Mucosa of stomach (tissue), 1 donor: ENCODE measurements around the gene PTPRM.

Experiments
- H3K27me3 ChIP-seq: one replicate; pipeline ENCODE4 v1.7.0; 2013; ENCODE audit warnings: mild to moderate bottlenecking, low read length; ENCODE audit not compliant: control insufficient read depth, insufficient read depth
- H3K36me3 ChIP-seq: one replicate; pipeline ENCODE4 v1.7.0; 2013; ENCODE audit warnings: low read length; ENCODE audit not compliant: control insufficient read depth, insufficient read depth
- H3K4me1 ChIP-seq: one replicate; pipeline ENCODE4 v1.7.0; 2013; ENCODE audit warnings: mild to moderate bottlenecking, low read length; ENCODE audit not compliant: control insufficient read depth, insufficient read depth
- H3K4me3 ChIP-seq: one replicate; pipeline ENCODE4 v1.7.0; 2013; ENCODE audit warnings: low read length
- H3K9ac ChIP-seq: one replicate; pipeline ENCODE4 v1.7.0; 2013; ENCODE audit warnings: mild to moderate bottlenecking, low read length, moderate library complexity
- H3K9me3 ChIP-seq: one replicate; pipeline ENCODE4 v1.7.0; 2013; ENCODE audit warnings: mild to moderate bottlenecking, low read length, moderate library complexity; ENCODE audit not compliant: control insufficient read depth
- donor health status: Pancreatic carcinoma.

The PTPRM gene

DNA sequence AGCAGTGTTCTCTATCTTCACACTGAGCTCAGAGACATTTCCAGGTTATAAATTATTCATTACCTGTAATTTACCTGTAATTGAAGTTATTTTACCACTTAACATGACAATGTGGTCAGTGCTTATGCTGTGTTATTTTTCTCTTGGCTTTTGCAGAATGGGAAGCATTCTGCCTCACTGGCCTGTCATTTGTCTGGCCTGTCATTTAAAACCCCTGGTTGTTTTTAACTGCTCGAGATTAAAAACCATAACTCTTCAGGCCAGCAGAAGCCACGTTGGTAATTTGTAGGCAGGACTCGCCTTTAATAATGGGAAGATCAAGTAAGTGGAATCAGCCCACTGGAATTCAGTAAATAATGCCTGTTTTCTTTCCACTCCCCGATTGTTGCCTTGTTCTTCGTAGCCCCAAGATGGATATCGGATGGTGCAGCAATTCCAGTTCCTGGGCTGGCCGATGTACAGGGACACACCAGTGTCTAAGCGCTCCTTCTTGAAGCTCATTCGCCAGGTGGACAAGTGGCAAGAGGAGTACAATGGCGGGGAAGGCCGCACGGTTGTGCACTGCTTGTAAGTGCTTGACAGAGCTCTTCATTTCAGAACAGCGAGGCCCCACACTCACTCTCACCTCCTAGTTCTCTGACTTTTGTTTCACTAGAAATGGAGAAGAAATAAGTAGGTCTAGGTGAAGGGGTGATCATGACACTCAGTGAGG is 819.7 kb downstream of the PTPRM start:
- Histone ChIP-seq H3K27me3 (no peaks in the 10 kb centered on the region), H3K9me3 (no peaks in the 10 kb centered on the region), H3K9ac (no peak overlapping the region), H3K36me3 (no peaks in the 10 kb centered on the region), H3K4me3 (no peak overlapping the region), H3K4me1 (no peaks in the 10 kb centered on the region)

GRCh38 chr18:8389391-8390340 is 822.5 kb downstream of the PTPRM start:
- Histone ChIP-seq H3K36me3 (no peaks in the 10 kb centered on the region), H3K9me3 (no peaks in the 10 kb centered on the region), H3K9ac (no peak overlapping the region), H3K27me3 (no peaks in the 10 kb centered on the region), H3K4me3 (no peak overlapping the region), H3K4me1 (no peaks in the 10 kb centered on the region)

DNA sequence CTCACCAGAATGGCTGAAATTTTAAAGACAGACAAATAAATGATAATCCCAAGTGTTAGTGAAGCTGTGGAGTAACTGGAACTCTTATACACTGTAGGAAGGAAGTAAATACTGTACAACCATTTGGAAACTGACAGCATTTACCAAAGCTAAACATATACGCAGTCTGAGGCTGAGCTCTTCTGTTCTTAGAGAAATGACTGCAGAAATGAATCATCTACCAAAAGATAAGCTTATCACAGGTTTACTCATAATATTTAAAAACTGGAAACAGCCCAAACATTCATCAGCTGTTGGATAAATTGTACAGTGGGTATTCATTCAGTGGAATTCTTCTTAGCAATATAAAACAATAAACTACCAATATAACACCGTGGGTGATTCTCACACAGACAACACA is 824.0 kb downstream of the PTPRM start:
- H3K4me1 ChIP-seq = no peaks in the 10 kb centered on the region
- H3K36me3 ChIP-seq = no peaks in the 10 kb centered on the region
- H3K9ac ChIP-seq = no peak overlapping the region
- H3K4me3 ChIP-seq = no peak overlapping the region
- no peaks in the 10 kb centered on the region for H3K27me3 ChIP-seq
- no peaks in the 10 kb centered on the region for H3K9me3 ChIP-seq

GRCh38 chr18:8396254-8396653 is 829.1 kb downstream of the PTPRM start:
- Histone ChIP-seq H3K36me3 (no peaks in the 10 kb centered on the region), H3K9me3 (no peaks in the 10 kb centered on the region), H3K9ac (no peak overlapping the region), H3K27me3 (no peaks in the 10 kb centered on the region), H3K4me3 (no peak overlapping the region), H3K4me1 (no peaks in the 10 kb centered on the region)

- no peak overlapping the region for H3K9ac ChIP-seq
- H3K36me3 ChIP-seq = no peaks in the 10 kb centered on the region
- no peaks in the 10 kb centered on the region for H3K4me1 ChIP-seq
- H3K27me3 ChIP-seq = no peaks in the 10 kb centered on the region
- H3K4me3 ChIP-seq = no peak overlapping the region
- no peaks in the 10 kb centered on the region for H3K9me3 ChIP-seq
Observed at GRCh38 chr18:8397034-8397433, 829.9 kb downstream of the PTPRM start.

DNA sequence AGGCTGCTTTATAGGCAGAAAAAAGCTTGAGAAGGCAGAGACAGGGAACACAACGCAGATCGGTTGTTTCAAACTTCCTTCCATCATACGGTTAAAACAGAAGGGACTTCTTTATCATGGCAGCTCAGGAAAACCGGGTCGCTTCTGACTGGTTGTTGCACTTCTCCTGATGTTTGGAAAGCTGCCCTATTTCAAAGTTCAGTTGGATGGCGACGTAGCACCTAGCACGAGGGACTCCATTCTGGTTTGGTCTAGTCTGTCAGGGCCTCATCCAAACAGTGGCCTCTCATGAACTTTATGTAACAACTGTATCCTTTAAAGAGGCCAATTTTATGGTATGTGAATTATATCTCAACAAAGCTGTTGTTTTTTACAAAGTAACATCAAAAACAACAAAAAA is 832.0 kb downstream of the PTPRM start:
- Histone ChIP-seq H3K36me3 (no peaks in the 10 kb centered on the region), H3K27me3 (no peaks in the 10 kb centered on the region), H3K4me1 (no peaks in the 10 kb centered on the region), H3K4me3 (no peak overlapping the region), H3K9ac (no peak overlapping the region), H3K9me3 (no peaks in the 10 kb centered on the region)

- Histone ChIP-seq H3K36me3 (no peaks in the 10 kb centered on the region), H3K4me1 (no peaks in the 10 kb centered on the region), H3K27me3 (no peaks in the 10 kb centered on the region), H3K9ac (no peak overlapping the region), H3K9me3 (no peaks in the 10 kb centered on the region), H3K4me3 (no peak overlapping the region)
Observed at GRCh38 chr18:8400193-8400752, 833.2 kb downstream of the PTPRM start.

DNA sequence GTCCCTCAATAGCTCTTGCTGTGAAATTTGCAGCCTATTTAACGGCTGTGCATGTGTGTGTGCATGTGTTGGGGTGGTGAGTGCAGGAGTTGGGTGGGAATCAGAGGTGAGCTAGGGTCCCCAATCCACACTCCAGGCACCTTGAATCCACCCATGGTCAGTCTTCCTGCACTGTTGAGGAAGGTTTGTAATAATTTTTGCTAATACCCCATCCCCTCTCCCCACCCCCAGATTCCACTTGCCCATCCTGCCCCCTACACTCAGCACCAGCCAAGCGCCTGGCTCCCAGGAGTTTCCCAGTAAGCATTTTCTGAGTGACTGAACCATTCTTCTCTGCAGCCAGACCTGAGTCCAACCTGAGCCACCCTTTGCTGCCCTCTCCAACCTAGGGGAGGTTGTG is 833.7 kb downstream of the PTPRM start:
- H3K9ac ChIP-seq = no peak overlapping the region
- no peaks in the 10 kb centered on the region for H3K27me3 ChIP-seq
- no peaks in the 10 kb centered on the region for H3K9me3 ChIP-seq
- no peak overlapping the region for H3K4me3 ChIP-seq
- H3K4me1 ChIP-seq = no peaks in the 10 kb centered on the region
- H3K36me3 ChIP-seq = no peaks in the 10 kb centered on the region

DNA sequence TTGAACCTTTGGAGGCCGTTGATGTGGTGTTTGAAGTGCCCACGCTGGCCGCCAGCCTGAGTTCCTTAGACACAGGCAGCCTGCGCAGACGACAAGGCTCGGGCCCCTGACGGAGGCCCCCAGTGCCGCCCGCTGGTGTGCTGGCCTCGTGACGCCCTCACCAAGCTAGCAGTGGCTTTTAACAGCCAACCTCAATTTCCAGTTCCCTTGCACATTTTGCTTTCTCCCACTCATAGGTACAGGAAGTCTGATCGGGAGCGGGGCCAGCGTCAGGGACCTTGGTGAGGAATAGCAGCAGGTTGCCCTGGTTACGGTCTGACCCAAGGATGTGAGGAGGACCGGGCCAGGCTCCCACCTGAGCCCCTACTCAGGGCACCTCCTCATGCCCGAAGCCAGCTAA is 834.5 kb downstream of the PTPRM start:
- no peaks in the 10 kb centered on the region for H3K27me3 ChIP-seq
- no peaks in the 10 kb centered on the region for H3K36me3 ChIP-seq
- no peaks in the 10 kb centered on the region for H3K4me1 ChIP-seq
- H3K9ac ChIP-seq = no peak overlapping the region
- H3K9me3 ChIP-seq = no peaks in the 10 kb centered on the region
- no peak overlapping the region for H3K4me3 ChIP-seq

DNA sequence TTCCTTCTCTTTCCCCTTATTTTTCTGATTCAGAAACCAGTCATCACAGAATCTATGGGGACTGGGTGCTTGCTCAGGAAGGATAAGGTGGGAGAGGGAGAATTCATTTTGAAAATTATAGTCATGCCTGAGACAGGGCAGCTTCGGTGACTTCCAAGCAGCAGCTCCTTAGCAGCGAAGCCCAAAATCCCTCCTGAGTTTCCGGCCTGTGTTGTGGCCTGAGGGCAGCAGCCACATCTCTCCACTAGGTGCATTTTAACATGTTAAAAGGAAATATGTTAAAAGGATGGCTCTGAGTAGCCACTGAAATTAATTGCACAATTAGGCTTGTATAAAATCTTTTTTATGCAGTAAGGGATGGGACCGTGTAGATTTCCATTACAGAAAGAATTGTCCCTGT is 835.1 kb downstream of the PTPRM start:
- Histone ChIP-seq H3K9me3 (no peaks in the 10 kb centered on the region), H3K36me3 (no peaks in the 10 kb centered on the region), H3K27me3 (no peaks in the 10 kb centered on the region), H3K9ac (no peak overlapping the region), H3K4me1 (no peaks in the 10 kb centered on the region), H3K4me3 (no peak overlapping the region)

- Histone ChIP-seq H3K4me3 (no peak overlapping the region), H3K27me3 (no peaks in the 10 kb centered on the region), H3K36me3 (no peaks in the 10 kb centered on the region)
Observed at GRCh38 chr18:8403713-8404112, 836.6 kb downstream of the PTPRM start.

GRCh38 chr18:8406186-8406867 is 839.2 kb downstream of the PTPRM start:
- no peaks in the 10 kb centered on the region for H3K4me1 ChIP-seq
- H3K36me3 ChIP-seq = no peaks in the 10 kb centered on the region
- no peaks in the 10 kb centered on the region for H3K9me3 ChIP-seq
- no peak overlapping the region for H3K9ac ChIP-seq
- no peak overlapping the region for H3K4me3 ChIP-seq
- H3K27me3 ChIP-seq = no peaks in the 10 kb centered on the region

More at GRCh38 chr18:8403713-8404112, 836.6 kb downstream of the PTPRM start:
- no peaks in the 10 kb centered on the region for H3K4me1 ChIP-seq
- H3K9me3 ChIP-seq = no peaks in the 10 kb centered on the region
- no peak overlapping the region for H3K9ac ChIP-seq
